Activated CD4-positive, CD25-positive, alpha-beta regulatory T cell treated with anti-CD3 and anti-CD28 coated beads, Interleukin-2, amount 50 U/mL, for 24 hours (primary cell): ENCODE results near the gene DDX46.
A peak's percentile ranks its signal among the peaks of the same experiment; 100 is the strongest.
"Not testable (repeated sequence)": the region's sequence is repeated elsewhere in the genome, so short reads cannot be mapped to it uniquely, and the experiment has no call there.

Source experiments
- ATAC-seq, 2 donors: fragments of 150-1000 bp; cut with Tn5 transposase; one replicate each; pipeline ENCODE4 v1.10.0; 2021; ENCODE audit warnings: mild to moderate bottlenecking in 1 of 2, moderate library complexity in 1 of 2

Gene DDX46, protein sequence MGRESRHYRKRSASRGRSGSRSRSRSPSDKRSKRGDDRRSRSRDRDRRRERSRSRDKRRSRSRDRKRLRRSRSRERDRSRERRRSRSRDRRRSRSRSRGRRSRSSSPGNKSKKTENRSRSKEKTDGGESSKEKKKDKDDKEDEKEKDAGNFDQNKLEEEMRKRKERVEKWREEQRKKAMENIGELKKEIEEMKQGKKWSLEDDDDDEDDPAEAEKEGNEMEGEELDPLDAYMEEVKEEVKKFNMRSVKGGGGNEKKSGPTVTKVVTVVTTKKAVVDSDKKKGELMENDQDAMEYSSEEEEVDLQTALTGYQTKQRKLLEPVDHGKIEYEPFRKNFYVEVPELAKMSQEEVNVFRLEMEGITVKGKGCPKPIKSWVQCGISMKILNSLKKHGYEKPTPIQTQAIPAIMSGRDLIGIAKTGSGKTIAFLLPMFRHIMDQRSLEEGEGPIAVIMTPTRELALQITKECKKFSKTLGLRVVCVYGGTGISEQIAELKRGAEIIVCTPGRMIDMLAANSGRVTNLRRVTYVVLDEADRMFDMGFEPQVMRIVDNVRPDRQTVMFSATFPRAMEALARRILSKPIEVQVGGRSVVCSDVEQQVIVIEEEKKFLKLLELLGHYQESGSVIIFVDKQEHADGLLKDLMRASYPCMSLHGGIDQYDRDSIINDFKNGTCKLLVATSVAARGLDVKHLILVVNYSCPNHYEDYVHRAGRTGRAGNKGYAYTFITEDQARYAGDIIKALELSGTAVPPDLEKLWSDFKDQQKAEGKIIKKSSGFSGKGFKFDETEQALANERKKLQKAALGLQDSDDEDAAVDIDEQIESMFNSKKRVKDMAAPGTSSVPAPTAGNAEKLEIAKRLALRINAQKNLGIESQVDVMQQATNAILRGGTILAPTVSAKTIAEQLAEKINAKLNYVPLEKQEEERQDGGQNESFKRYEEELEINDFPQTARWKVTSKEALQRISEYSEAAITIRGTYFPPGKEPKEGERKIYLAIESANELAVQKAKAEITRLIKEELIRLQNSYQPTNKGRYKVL

DNA sequence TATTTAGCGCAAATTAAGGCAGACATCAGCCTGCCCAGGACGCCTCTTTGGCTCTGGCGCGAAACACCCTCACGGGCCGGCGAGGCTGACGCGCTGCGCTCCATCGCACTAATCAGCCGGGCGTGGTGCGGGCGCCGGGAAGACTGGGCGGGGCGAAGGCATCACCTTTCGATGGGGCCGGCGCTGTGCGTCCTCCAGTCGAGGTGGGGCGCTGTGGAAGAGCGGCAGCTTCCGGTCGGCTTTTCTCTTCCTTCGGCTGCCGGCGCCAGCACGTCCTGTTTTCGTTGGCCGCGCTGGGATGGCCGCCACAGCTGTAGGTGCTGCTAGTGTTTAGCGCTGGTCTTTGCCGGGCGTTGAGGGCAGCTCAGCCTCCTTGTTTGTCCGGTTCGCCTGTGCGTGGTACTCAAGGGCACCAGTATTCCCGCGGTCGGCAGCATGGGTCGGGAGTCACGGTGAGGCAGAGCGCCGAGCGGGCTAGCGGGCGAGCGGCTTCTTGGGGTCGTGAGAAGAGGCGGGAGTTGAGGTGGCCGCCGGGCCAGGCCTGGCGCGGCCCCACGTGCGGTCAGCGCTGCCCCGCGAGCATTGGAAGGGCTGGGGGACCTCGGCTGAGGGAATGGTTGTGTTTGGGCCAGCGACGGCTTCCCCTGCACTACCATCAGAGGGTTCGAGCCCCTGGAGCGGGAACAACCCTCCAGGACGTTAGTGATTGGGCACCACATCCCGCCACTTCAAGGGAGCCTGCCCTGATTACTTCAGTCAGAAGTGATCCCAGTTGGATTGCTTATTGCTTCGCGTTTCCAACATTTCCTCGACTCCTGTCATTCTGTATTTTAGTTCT is at the start of gene DDX46:
TSS of gene DDX46 (plus strand) at position 276 of the 838 bp plus-strand sequence. CDS start at position 436, 160 bp downstream.
- peak; percentile 98 to 99 for ATAC-seq

DNA sequence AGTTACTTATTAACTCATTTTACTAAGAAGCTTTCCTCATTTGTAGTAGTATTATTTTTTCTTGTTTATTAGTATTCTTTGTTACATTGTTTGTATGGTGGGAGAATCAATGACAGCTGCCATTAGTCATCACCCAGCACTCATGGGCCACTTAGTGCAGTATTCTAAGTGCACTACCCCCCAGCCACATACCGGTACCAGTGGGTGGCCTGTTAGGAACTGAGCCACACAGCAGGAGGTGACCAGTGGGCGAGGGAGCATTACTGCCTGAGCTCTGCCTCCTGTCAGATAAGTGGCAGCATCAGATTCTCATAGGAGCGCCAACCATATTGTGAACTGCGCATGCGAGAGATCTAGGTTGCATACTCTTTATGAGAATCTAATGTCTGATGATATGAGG is 44.5 kb upstream of the DDX46 start:
- no peak for ATAC-seq

DNA sequence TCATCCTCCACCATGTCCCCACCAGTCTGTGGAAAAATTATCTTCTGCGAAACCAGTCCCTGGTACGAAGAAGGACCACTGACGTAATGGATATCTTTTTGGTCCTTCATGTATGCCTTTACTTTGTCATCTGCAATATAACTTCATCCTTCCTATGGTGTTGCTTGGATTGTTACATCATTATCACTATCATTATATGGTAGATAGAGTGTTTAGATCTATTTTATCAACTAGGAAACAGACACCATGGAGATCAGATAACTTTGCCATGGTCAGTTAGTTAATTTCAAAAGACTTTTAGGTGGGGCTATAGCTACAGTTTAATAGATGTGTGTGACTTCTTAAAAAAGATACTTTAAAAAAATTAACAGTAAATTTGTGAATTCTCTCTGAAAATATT is 44.0 kb upstream of the DDX46 start:
- no peak for ATAC-seq

DNA sequence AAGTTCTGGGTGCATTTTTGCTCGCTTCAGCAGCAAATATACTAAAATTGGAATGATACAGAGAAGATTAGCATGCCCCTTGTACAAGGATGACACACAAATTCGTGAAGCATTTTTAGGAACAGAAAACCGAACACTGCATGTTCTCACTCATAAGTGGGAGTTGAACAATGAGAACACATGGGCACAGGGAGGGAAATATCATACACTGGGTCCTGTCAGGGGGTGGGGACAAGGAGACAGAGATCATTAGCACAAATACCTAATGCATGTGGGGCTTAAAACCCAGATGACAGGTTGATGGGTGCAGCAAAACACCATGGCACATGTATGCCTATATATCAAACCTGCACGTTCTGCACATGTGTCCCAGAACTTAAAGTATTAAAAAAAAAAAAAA is 43.1 kb upstream of the DDX46 start:
- not testable (repeated sequence) for ATAC-seq

DNA sequence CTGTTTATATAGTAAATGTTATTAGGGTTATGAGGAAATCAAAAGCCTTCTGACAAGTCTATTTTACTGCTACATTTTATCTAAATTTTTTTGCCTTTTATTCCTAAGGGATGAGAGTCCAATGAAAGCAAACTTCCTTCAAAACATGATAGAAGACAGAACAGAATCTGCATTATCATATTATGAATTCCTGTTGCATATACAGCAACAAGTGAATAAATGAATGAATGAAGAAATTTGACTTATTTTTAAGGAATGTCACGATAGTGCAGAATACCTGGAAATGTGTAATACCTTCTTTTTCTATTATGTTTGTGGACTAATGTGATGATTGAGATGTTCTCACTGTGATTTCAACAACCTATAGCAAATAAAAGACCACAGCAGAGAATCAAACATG is 33.7 kb upstream of the DDX46 start:
- no peak for ATAC-seq

DNA sequence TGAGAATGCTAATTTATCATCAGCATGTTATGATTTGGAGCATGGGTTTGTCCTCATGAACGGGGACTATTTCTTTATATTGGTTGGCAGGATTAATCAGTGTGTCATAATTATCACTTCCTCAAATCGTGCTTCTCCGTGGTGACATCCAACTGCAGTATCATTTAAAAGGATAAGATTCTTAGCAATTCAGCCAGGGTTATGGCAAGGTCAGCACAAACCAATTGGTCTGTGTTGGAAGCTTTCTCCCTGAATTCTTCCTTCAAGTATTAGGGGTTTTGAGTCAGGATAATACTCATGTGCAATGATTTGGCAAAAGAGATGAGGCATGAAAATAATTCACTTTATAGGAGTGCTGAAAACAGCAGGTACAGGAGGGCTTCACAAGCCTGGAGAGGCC is 25.8 kb upstream of the DDX46 start:
- no peak for ATAC-seq

DNA sequence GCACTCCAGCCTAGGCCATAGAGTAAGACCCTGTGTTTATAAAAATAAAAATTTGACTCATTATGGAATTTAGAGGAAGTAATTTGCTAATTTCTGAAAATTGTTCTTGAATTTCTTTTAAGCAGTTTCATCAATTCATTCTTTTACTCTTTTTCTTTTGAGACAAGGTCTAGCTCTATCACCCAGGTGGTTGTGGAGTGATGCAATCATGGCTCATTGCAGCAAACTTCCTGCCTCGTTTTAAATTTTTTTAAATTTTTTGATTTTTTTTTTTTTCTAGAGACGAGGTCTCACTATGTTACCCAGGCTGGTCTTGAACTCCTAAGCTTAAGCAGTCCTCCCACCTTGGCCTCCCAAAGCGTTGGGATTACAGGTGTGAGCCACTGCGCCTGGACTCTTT is 23.3 kb upstream of the DDX46 start:
- ATAC-seq: no peak

DNA sequence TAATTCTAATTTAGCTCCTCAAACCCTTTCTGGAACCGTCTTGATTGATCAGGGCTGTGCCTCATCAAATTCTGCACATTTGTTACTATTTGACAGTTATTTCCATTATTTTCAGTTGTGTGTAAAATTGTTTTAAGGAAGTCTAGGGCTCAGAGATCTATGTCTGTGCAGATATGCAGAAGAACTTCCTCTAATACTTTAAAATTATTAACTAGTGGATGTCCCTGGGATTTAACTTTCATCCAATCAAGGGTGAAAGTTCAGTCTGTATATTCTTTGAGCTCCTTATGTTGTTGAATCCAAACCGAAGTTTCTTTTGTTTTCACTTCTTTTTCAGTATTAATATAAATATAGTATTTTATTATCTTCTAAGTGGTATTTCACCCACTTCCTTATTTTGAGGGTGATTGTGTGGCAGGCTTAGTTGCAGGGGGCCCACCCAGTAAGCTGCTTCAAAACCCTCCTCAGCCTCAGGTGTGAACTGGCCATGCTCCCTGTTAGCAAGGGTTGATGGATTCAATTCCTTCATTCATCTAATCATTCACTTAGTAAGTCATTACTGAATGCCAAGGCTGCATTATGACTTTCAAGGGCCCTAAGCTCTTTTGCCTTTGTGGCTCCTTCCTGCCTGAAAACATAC is 22.3 kb upstream of the DDX46 start:
- ATAC-seq: no peak

DNA sequence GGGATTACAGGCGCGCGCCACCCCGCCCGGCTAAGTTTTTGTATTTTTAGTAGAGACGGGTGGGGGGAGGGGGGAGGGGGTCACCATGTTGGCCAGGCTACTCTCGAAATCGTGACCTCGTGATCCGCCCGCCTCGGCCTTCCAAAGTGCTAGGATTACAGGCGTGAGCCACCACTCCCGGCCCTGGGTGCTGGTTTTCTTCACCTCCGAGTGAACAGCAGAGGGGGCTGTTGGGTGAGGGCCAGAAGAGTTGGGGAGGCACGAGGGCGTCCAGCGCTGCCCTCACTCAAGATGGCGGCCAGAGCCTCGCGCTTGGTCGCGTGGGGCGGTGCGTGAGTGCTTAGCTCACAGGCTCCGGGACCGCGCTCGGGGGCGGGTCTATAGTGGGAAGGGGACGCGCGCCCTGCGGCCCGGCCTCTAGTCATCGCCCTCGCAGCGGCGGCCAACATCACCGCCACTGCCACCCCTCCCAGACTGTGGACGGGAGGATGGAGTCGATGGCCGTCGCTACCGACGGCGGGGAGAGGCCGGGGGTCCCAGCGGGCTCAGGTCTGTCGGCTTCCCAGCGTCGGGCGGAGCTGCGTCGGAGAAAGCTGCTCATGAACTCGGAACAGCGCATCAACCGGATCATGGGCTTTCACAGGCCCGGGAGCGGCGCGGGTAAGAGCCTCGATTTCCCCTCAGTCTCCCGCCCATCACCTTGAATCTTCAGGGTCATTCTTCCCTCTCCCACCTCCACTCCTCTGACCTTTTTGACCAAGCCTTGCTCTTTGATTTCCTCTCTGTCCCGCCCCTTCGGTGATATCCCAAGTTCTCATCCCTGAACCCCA is 20.2 kb upstream of the DDX46 start, which contains the start of gene CAMLG:
TSS of gene CAMLG (plus strand) at position 416 of the 830 bp plus-strand sequence. CDS start at position 489, 73 bp downstream.
- peak; percentile 98 to 99 for ATAC-seq

DNA sequence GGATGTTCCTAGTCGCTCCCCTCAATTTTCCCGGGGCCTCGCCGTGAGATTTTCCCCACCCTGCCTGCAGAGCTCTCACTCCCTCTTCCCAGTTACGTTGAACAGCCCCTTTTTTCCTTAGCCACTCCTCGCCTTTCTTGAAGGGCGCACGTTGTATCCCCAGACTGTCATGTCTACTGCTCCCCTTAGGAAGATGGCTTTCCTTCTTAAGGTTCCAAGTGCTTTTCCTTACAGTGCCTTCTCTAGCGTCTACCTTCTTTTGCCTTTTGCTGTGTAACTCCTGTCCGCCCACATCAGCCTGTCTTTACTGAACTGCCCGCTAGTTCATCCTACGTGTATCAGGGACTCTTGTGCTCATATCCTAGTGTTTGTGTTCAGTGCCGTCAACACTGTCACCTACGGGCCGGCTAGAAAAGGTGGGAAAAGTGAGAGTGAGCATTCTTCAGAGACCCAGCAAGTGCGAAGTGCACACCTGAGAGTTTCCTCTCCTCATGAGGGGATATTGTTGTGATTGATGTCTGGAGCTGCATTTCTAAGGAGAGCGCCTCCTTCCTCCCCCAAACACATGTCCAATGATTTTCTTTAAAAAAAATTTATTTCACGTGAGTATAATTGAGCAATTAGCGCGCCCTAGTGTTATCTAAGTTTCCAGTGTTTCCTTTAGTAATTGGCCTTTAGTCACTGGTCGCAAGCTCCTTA is 19.5 kb upstream of the DDX46 start:
- ATAC-seq: peak; percentile 13 to 14

DNA sequence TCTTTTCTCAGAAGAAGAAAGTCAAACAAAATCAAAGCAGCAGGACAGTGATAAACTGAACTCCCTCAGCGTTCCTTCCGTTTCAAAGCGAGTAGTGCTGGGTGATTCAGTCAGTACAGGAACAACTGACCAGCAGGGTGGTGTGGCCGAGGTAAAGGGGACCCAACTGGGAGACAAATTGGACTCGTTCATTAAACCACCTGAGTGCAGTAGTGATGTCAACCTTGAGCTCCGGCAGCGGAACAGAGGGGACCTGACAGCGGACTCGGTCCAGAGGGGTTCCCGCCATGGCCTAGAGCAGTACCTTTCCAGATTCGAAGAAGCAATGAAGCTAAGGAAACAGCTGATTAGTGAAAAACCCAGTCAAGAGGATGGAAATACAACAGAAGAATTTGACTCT is 17.5 kb upstream of the DDX46 start:
- ATAC-seq: no peak

DNA sequence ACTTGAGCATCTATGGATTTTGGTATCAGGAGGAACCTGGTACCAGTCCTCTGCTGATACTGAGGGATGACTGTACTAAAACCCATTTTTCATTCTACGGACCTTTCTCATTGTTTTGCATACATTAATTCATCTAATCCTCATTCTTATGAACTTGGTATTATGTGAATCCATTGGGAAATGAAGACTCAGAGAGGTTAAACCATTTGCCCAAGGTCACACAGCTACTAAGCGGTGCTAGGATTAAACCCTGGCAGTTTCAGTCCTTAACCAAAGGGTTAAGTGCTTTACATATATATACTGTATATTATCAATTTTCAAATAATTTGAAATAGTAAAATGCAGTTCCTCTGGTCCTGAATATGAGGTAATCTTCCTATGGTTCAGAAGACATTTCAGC is 16.4 kb upstream of the DDX46 start:
- ATAC-seq: no peak

DNA sequence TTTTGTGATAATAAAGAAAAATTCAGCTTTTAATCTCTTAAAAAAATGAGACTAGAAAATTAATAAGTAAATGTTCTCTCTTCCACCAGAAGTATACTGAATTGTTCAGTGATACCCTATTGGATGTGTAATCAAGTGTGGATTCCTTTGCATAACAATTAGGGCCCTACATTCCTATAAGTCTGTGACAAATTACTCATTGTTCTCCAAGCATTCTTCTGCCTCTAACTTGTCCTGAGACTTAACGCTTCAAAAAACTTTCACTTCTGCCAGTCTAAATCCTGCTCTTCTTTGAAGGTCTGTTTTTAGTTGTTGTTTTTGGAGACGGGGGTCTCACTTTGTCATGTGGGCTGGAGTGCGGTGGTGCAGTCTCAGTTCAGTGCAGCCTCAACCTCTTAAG is 9.2 kb upstream of the DDX46 start:
- ATAC-seq: no peak

DNA sequence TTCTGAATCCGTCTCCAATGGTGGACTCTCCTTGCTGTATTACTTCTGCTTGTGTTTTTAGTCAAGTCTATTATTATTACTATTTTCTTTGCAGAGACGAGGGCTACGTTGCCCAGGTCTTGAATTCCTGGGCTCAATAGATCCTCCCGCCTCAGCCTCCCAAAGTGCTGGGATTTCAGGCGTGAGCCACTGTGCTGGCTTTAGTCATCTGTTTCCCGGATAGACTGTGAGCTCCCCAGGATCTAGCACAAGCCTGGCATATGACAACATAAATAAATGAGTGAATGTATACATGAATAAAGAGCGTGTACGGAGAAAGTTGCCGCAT is 439 bp upstream of the DDX46 start:
- ATAC-seq: no peak

DNA sequence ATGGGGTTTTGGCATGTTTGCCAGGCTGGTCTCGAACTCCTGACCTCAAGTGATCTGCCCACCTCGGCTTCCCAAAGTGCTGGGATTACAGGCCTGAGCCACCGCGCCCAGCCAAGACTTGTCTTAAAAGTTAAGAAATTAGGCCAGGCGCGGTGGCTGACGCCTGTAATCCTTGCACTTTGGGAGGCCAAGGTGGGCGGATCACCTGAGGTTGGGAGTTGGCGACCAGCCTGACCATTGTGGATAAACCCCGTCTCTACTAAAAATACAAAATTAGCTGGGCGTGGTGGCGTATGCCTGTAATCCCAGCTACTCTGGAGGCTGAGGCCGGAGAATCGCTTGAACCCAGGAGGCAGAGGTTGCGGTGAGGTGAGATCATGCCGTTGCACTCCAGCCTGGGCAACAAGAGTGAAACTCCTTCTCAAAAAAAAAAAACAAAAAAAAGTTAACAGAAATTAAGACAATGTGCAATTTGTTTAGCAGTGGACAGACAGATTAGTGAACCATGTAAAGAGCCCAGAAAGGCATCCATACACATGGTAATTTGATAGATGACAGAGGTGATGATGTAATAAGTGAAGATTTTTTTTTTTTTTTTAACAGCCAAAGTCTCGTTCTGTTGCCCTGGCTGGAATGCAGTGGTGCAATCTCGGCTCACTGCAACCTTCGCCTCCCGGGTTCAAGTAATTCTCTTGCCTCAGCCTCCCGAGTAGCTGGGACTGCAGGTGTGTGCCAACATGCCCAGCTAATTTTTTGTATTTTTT is 9.1 kb downstream of the DDX46 start:
- ATAC-seq: not testable (repeated sequence)

DNA sequence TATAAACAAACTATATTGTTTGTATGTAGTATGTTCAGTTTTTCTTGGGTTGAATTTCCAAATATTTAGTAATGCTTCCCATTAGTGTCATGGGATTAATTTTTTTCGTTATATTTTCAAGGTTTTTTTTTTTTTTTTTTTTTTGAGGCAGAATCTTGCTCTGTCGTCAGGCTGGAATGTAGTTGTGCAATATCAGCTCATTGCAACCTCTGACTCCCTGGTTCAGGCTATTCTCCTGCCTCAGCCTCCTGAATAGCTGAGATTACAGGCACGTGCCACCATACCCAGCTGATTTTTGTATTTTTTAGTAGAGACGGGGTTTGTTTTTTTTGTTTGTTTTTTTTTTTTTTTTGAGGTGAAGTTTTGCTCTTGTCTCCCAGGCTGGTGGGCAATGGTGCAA is 10.6 kb downstream of the DDX46 start:
- no peak for ATAC-seq

DNA sequence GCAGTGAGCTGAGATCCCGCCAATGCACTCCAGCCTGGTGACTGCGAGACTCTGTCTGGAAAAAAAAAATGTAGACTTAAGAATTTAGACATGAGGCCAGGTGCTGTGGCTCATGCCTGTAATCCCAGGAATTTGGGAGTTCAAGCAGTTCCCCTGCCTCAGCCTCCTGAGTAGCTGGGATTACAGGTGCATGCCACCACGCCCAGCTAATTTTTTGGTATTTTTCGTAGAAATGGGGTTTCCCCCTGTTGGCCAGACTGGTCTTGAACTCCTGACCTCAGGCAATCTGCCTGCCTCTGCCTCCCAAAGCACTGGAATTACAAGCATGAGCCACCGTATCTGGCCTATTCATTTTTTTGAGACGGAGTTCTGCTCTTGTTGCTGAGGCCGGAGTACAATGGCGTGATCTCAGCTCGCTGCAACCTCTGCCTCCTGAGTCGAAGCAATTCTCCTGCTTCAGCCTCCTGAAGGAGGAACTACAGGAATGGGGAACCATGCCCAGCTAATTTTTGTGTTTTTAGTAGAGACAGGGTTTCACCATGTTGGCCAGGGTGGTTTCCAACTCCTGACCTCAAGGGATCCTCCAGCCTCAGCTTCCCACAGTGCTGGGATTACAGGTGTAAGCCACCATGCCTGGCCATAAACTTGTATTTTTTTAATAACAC is 14.0 kb downstream of the DDX46 start:
- ATAC-seq: no peak

DNA sequence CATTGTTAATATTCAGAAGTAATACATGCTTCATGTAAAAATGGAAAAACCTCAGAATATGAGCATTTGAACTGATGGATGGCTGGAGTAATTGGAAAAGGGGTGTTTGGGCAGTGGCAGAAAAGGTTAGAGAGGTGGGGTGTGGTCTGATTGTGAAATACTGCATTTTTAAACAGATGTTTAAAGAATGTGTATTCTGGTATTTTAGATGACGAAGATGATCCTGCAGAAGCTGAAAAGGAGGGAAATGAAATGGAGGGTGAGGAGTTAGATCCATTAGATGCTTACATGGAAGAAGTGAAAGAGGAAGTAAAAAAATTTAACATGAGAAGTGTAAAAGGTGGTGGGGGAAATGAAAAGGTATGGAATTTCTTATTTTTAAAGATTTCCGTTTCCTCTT is 18.8 kb downstream of the DDX46 start:
- no peak for ATAC-seq

DNA sequence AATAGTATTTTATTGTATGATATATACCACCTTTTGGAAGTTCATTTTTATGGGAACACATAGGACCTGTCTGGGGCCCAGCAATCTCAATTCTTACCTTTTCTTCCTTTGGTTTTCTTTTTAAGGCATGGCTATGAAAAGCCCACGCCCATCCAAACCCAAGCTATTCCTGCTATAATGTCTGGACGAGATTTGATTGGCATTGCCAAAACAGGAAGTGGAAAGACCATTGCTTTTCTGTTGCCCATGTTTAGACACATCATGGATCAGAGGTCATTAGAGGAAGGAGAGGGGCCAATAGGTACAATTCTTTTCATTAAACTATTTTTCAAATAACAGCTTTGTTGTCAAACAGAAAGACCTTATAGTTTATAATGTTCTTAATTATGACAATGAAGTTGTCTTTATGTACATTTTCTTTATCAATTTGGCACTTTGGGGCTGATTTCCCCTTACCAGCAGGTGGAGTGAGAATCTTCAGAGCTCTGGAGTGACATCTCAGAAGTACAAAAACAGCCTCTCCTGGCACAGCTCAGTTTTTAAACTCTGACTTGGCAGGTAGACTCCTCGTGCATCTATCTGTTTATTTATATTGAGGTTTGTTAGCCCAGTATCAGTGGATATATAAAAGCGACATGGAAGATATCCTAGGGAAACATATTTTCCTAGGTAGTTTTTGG is 25.8 kb downstream of the DDX46 start:
- no peak for ATAC-seq
